HepG2 (cell line): ENCODE results near the gene WNT10A. TPM values are rescaled to one million over a fixed set of nuclear protein-coding genes. Genes with fewer than 3 reads are reported as not detected.

Experiments
- DBP ChIP-seq: sonication (generic); formaldehyde crosslinking; IDR thresholded peaks from 2 replicates; pipeline ENCODE4 v1.4.0; 2020; ENCODE audit warnings: missing genetic modification reagents; ENCODE audit errors: not compliant biosample characterization
- E2F1 ChIP-seq: sonication (generic); formaldehyde crosslinking; IDR thresholded peaks from 2 replicates; pipeline ENCODE4 v1.5.0; 2020; ENCODE audit warnings: missing genetic modification reagents
- HOXA9 ChIP-seq: sonication (generic); formaldehyde crosslinking; IDR thresholded peaks from 2 replicates; pipeline ENCODE4 v1.8.1; 2022; ENCODE audit warnings: missing genetic modification reagents, mild to moderate bottlenecking, moderate library complexity, borderline replicate concordance
- IKZF5 ChIP-seq: IDR thresholded peaks from 2 replicates; pipeline ENCODE4 v1.6.1; 2018; ENCODE audit warnings: missing genetic modification reagents, mild to moderate bottlenecking, missing compliant biosample characterization
- SETDB1 ChIP-seq: sonication (generic); formaldehyde crosslinking; IDR thresholded peaks from 2 replicates; pipeline ENCODE4 v1.5.1; 2020; ENCODE audit warnings: missing genetic modification reagents, mild to moderate bottlenecking, borderline replicate concordance
- ZNF576 ChIP-seq: sonication (generic); formaldehyde crosslinking; IDR thresholded peaks from 2 replicates; pipeline ENCODE4 v1.4.0; 2020; ENCODE audit warnings: mild to moderate bottlenecking, missing genetic modification reagents
- ZNF878 ChIP-seq: sonication (generic); formaldehyde crosslinking; IDR thresholded peaks from 2 replicates; pipeline ENCODE4 v1.8.1; 2023; ENCODE audit warnings: mild to moderate bottlenecking, missing genetic modification reagents, moderate library complexity
- polyA plus RNA-seq, 8 experiments: library from polyadenylated mRNA; depleted of rRNA in 3 of 8; stranded (reverse) in 7 of 8; unstranded in 1 of 8; fragments of >200 nt; fragmentation: Illumina TruSeq in 4 of 8; extraction: Trizol in 4 of 8; gene quantifications; 2 replicates each; pipeline versions ENCODE4 v1.2.1 to v1.2.3, GENCODE V29; 2011 to 2016; ENCODE audit warnings: low read depth in 4 of 8, missing spikeins in 1 of 8, mixed read lengths in 1 of 8; ENCODE audit not compliant: insufficient read depth in 1 of 8
- total RNA-seq, 5 experiments: library from RNA; depleted of rRNA; stranded (reverse); fragments of >200 nt; fragmentation: Illumina TruSeq; extraction: Trizol; gene quantifications; 2 replicates each; pipeline ENCODE4 v1.2.3, GENCODE V29; 2016; ENCODE audit warnings: low read depth in 1 of 5
- TF ChIP-seq, protein P1 (sequence below): sonication (generic); formaldehyde crosslinking; IDR thresholded peaks from 2 replicates; pipeline ENCODE4 v1.5.0; 2020; ENCODE audit warnings: mild to moderate bottlenecking, missing genetic modification reagents, borderline replicate concordance
- TF ChIP-seq, protein P2 (sequence below): sonication (generic); formaldehyde crosslinking; IDR thresholded peaks from 2 replicates; pipeline ENCODE4 v1.4.0; 2020; ENCODE audit warnings: missing genetic modification reagents, borderline replicate concordance
- TF ChIP-seq, protein P3 (sequence below): sonication (generic); formaldehyde crosslinking; IDR thresholded peaks from 2 replicates; pipeline ENCODE4 v1.4.0; 2020; ENCODE audit warnings: missing genetic modification reagents, borderline replicate concordance

Gene WNT10A
- total and polyA plus RNA-seq, 2 of the 13 experiments (the other 11 are each of a cell fraction or from before 2014, with no cell fraction given), result 0.03 TPM; not detected in 1

DNA sequence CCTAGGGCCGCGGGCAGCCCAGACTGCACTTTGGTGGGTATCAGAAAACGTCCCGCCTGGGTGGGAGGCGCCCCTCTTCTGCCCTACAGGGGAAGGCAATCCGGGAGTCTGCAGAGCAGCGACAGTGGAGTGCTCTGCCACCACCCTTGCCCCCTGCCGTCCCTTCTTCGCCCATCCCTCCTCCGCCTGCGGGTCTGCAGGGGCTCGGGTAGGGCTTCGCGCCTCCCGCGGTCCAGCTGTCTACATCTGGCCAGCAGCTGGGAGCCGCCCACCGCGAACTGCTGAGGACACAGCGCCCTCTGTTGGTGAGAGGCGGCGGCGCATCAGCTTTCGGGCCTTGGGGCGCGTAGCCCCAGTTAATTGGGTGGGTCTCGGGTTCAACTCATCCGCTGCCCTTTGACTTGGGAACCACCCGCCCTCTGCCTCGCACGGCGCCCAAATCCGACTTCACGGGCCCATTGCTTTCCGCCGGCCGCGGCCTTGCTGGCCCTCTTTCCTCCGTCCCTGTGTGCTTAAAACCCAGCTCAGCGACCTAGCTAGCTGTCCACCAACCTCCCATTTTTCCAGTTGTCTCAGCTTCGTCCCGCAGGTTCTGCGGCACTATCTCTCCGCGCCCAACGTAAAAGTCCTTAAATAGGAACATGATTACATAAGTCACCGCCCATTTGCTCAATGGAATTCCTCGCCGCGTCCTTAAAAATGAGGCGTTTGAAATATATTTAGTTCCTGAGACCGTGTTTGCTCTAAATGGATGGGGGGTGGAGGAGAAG, 17.6 kb downstream of the WNT10A start (continued):
- TF ChIP-seq E2F1 (CRISPR knock-in tag) (no peak), SETDB1 (CRISPR knock-in tag) (no peak), HOXA9 (CRISPR knock-in tag) (peak; percentile 9; the same call in 1 of the 2 replicates), DBP (CRISPR knock-in tag) (no peak), IKZF5 (CRISPR knock-in tag) (0 out of 2 replicates have a peak, but pooled peaks have one; percentile 52), ZNF576 (CRISPR knock-in tag) (peak; percentile 76; the same call in 1 of the 2 replicates), ZNF878 (CRISPR knock-in tag) (no peak)
- TF ChIP-seq, protein P1, sequence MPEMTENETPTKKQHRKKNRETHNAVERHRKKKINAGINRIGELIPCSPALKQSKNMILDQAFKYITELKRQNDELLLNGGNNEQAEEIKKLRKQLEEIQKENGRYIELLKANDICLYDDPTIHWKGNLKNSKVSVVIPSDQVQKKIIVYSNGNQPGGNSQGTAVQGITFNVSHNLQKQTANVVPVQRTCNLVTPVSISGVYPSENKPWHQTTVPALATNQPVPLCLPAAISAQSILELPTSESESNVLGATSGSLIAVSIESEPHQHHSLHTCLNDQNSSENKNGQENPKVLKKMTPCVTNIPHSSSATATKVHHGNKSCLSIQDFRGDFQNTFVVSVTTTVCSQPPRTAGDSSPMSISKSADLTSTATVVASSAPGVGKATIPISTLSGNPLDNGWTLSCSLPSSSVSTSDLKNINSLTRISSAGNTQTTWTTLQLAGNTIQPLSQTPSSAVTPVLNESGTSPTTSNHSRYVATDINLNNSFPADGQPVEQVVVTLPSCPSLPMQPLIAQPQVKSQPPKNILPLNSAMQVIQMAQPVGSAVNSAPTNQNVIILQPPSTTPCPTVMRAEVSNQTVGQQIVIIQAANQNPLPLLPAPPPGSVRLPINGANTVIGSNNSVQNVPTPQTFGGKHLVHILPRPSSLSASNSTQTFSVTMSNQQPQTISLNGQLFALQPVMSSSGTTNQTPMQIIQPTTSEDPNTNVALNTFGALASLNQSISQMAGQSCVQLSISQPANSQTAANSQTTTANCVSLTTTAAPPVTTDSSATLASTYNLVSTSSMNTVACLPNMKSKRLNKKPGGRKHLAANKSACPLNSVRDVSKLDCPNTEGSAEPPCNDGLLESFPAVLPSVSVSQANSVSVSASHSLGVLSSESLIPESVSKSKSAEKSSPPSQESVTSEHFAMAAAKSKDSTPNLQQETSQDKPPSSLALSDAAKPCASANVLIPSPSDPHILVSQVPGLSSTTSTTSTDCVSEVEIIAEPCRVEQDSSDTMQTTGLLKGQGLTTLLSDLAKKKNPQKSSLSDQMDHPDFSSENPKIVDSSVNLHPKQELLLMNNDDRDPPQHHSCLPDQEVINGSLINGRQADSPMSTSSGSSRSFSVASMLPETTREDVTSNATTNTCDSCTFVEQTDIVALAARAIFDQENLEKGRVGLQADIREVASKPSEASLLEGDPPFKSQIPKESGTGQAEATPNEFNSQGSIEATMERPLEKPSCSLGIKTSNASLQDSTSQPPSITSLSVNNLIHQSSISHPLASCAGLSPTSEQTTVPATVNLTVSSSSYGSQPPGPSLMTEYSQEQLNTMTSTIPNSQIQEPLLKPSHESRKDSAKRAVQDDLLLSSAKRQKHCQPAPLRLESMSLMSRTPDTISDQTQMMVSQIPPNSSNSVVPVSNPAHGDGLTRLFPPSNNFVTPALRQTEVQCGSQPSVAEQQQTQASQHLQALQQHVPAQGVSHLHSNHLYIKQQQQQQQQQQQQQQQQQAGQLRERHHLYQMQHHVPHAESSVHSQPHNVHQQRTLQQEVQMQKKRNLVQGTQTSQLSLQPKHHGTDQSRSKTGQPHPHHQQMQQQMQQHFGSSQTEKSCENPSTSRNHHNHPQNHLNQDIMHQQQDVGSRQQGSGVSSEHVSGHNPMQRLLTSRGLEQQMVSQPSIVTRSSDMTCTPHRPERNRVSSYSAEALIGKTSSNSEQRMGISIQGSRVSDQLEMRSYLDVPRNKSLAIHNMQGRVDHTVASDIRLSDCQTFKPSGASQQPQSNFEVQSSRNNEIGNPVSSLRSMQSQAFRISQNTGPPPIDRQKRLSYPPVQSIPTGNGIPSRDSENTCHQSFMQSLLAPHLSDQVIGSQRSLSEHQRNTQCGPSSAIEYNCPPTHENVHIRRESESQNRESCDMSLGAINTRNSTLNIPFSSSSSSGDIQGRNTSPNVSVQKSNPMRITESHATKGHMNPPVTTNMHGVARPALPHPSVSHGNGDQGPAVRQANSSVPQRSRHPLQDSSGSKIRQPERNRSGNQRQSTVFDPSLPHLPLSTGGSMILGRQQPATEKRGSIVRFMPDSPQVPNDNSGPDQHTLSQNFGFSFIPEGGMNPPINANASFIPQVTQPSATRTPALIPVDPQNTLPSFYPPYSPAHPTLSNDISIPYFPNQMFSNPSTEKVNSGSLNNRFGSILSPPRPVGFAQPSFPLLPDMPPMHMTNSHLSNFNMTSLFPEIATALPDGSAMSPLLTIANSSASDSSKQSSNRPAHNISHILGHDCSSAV (CRISPR knock-in tag), result no peak
- TF ChIP-seq, protein P2, sequence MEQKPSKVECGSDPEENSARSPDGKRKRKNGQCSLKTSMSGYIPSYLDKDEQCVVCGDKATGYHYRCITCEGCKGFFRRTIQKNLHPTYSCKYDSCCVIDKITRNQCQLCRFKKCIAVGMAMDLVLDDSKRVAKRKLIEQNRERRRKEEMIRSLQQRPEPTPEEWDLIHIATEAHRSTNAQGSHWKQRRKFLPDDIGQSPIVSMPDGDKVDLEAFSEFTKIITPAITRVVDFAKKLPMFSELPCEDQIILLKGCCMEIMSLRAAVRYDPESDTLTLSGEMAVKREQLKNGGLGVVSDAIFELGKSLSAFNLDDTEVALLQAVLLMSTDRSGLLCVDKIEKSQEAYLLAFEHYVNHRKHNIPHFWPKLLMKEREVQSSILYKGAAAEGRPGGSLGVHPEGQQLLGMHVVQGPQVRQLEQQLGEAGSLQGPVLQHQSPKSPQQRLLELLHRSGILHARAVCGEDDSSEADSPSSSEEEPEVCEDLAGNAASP (CRISPR knock-in tag), result peak; percentile 72; the same call in 1 of the 2 replicates
- TF ChIP-seq, protein P3, sequence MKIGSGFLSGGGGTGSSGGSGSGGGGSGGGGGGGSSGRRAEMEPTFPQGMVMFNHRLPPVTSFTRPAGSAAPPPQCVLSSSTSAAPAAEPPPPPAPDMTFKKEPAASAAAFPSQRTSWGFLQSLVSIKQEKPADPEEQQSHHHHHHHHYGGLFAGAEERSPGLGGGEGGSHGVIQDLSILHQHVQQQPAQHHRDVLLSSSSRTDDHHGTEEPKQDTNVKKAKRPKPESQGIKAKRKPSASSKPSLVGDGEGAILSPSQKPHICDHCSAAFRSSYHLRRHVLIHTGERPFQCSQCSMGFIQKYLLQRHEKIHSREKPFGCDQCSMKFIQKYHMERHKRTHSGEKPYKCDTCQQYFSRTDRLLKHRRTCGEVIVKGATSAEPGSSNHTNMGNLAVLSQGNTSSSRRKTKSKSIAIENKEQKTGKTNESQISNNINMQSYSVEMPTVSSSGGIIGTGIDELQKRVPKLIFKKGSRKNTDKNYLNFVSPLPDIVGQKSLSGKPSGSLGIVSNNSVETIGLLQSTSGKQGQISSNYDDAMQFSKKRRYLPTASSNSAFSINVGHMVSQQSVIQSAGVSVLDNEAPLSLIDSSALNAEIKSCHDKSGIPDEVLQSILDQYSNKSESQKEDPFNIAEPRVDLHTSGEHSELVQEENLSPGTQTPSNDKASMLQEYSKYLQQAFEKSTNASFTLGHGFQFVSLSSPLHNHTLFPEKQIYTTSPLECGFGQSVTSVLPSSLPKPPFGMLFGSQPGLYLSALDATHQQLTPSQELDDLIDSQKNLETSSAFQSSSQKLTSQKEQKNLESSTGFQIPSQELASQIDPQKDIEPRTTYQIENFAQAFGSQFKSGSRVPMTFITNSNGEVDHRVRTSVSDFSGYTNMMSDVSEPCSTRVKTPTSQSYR (CRISPR knock-in tag), result no peak
